OCI-LY1 (cell line): ENCODE results near the gene OSGIN1.

ENCODE experiments used
- H2AFZ ChIP-seq: fragments of 200-600 bp; sonication (generic), shearing (Covaris generic); 2 replicates; pipeline ENCODE4 v1.6.0; 2014; ENCODE audit warnings: antibody characterized with exemption, mild to moderate bottlenecking, low read length
- H3F3A ChIP-seq: fragments of 200-600 bp; sonication (generic), shearing (Covaris generic); 2 replicates; pipeline ENCODE4 v1.6.0; 2014; ENCODE audit warnings: mild to moderate bottlenecking, antibody characterized with exemption, low read length, moderate library complexity; ENCODE audit not compliant: insufficient read depth
- H3K27ac ChIP-seq: fragments of 200-600 bp; sonication (generic); 2 replicates; pipeline ENCODE4 v1.5.1; 2014; ENCODE audit warnings: low read length, mixed run types, mild to moderate bottlenecking, low read depth; ENCODE audit not compliant: poor library complexity, severe bottlenecking
- H3K27me3 ChIP-seq: fragments of 200-600 bp; sonication (generic); 2 replicates; pipeline ENCODE4 v1.6.0; 2014; ENCODE audit warnings: antibody characterized with exemption, mild to moderate bottlenecking, low read length, moderate library complexity; ENCODE audit not compliant: insufficient read depth
- H3K36me3 ChIP-seq: fragments of 200-600 bp; sonication (generic); 2 replicates; pipeline ENCODE4 v1.6.1; 2014; ENCODE audit warnings: mild to moderate bottlenecking, antibody characterized with exemption, low read length, moderate library complexity, mixed read lengths; ENCODE audit not compliant: insufficient read depth
- H3K4me1 ChIP-seq: fragments of 200-600 bp; sonication (generic); 2 replicates; pipeline ENCODE4 v1.5.1; 2014; ENCODE audit warnings: mild to moderate bottlenecking, low read length, moderate library complexity; ENCODE audit not compliant: insufficient read depth, severe bottlenecking
- H3K4me2 ChIP-seq: fragments of 200-600 bp; sonication (generic), shearing (Covaris generic); 2 replicates; pipeline ENCODE4 v1.6.1; 2014; ENCODE audit warnings: low read length
- H3K4me3 ChIP-seq: fragments of 200-600 bp; sonication (generic); 2 replicates; pipeline ENCODE4 v1.5.1; 2014; ENCODE audit warnings: low read length, low read depth, mild to moderate bottlenecking, mixed read lengths; ENCODE audit not compliant: poor library complexity, severe bottlenecking
- H3K79me2 ChIP-seq: fragments of 200-600 bp; shearing (Covaris generic); 2 replicates; pipeline ENCODE4 v1.6.1; 2016; ENCODE audit warnings: mixed run types, low read length, mixed read lengths; ENCODE audit not compliant: insufficient read depth
- H3K9ac ChIP-seq: fragments of 200-600 bp; sonication (generic), shearing (Covaris generic); 2 replicates; pipeline ENCODE4 v1.6.1; 2014; ENCODE audit warnings: mild to moderate bottlenecking, low read length, mixed read lengths
- H3K9me2 ChIP-seq: fragments of 200-600 bp; sonication (generic), shearing (Covaris generic); 2 replicates; pipeline ENCODE4 v1.6.1; 2014; ENCODE audit warnings: low read depth, mild to moderate bottlenecking, low read length, mixed read lengths
- H3K9me3 ChIP-seq: fragments of 200-600 bp; shearing (Covaris generic); 2 replicates; pipeline ENCODE4 v1.6.1; 2014; ENCODE audit warnings: low read length, mixed read lengths
- H4K20me1 ChIP-seq: fragments of 200-600 bp; sonication (generic), shearing (Covaris generic); 2 replicates; pipeline ENCODE4 v1.6.0; 2016; ENCODE audit warnings: mild to moderate bottlenecking, low read length; ENCODE audit not compliant: insufficient read depth
- CTCF ChIP-seq: fragments of 200-600 bp; sonication (generic), shearing (Covaris generic); IDR thresholded peaks from 2 replicates; pipeline ENCODE4 v1.5.1; 2017; ENCODE audit warnings: mild to moderate bottlenecking, antibody characterized with exemption, low read length, moderate library complexity, mixed read lengths
- EZH2 ChIP-seq: fragments of 200-600 bp; sonication (generic), shearing (Covaris generic); IDR thresholded peaks from 2 replicates; pipeline ENCODE4 v1.8.0; 2017; ENCODE audit warnings: borderline replicate concordance, mixed run types, mild to moderate bottlenecking, antibody characterized with exemption, low read length, moderate library complexity, mixed read lengths

Gene OSGIN1

GRCh38 chr16:83917152-83918120 is 35.6 kb upstream of the OSGIN1 start:
- no peaks in the 10 kb centered on the region for H4K20me1 ChIP-seq
- H3K36me3 ChIP-seq, result peaks cover 36% of the 10 kb centered on the region
- no peaks in the 10 kb centered on the region for H3K9me3 ChIP-seq
- H3K79me2 ChIP-seq, result no peaks in the 10 kb centered on the region
- no peak overlapping the region for H2AFZ ChIP-seq
- no peak overlapping the region for H3K4me2 ChIP-seq
- H3K9ac ChIP-seq, result no peak overlapping the region
- no peak overlapping the region for H3K27ac ChIP-seq
- H3K4me1 ChIP-seq, result no peaks in the 10 kb centered on the region
- H3K4me3 ChIP-seq, result no peak overlapping the region
- H3F3A ChIP-seq, result no peaks in the 10 kb centered on the region
- H3K27me3 ChIP-seq, result no peaks in the 10 kb centered on the region
- no peaks in the 10 kb centered on the region for H3K9me2 ChIP-seq
- no peak for TF ChIP-seq EZH2
- TF ChIP-seq CTCF, result no peak

DNA sequence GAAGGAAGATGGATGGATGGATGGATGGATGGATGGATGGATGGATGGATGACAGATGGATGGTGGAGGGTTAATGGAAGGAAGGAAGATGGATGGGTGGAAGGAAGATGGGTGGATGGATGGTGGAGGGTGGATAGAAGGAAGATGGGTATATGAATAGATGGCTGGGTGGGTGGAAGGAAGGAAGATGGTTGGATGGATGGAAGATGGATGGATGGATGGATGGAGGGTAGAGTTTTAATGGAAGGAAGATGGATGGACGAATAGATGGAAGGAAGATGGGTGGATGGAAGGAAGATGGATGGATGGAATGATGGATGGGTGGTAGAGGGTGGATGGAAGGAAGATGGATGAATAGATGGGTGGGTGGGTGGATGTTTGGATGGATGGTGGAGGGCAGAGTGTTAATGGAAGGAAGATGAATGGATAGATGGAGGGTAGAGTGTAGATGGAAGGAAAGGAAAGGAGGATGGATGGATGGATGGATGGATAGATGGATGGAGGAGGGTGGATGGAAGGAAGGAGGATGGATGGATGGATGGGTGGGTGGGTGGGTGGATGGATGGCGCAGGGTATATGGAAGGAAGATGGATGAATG is 32.0 kb upstream of the OSGIN1 start:
- H3K4me3 ChIP-seq, result no peak overlapping the region
- H3F3A ChIP-seq, result no peaks in the 10 kb centered on the region
- TF ChIP-seq EZH2 (no peak), CTCF (no peak)
- H4K20me1 ChIP-seq, result no peaks in the 10 kb centered on the region
- no peaks in the 10 kb centered on the region for H3K9me2 ChIP-seq
- H3K4me2 ChIP-seq, result no peak overlapping the region
- H2AFZ ChIP-seq, result no peak overlapping the region
- no peaks in the 10 kb centered on the region for H3K27me3 ChIP-seq
- H3K9ac ChIP-seq, result no peak overlapping the region
- no peaks in the 10 kb centered on the region for H3K4me1 ChIP-seq
- H3K27ac ChIP-seq, result no peak overlapping the region
- H3K36me3 ChIP-seq, result peaks cover 23% of the 10 kb centered on the region
- H3K9me3 ChIP-seq, result no peaks in the 10 kb centered on the region
- H3K79me2 ChIP-seq, result no peaks in the 10 kb centered on the region

DNA sequence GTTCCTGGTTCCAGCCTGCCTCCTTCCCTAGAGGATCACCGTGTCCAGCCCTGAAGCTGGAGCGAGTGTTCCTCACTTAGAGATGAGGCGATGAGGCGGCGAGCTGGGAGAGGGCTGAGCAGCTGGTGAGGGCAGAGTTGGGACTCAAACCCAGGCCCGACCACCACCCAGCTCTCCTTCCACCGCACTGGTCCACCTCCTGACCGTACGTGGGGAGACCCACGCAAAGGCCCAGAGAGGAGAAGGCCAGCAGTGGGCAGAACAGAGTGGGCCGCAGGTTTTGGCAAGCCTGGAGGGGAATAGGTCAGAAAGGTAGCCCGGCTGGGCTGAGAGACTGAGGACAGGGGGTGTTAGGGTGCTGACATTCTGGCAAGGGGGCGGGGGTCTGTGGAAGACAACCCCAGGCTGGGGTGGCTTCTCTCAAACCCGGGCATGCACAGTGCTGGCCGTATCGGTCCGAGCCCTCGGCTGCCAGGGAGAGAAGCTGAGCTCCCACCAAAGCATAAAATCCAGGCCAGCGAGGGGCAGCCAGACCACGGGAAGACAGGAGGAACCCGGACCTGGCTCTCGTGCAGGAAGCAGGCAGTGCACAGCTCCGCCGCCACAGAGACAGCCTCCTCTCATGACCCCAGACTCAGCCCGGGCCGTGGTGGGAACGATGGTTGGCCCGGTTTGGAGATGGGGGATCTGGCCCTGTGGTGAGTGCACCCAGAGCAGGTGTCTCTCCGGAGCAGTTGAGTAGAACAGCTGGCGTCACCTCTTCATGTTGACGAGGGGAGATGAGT is 29.3 kb upstream of the OSGIN1 start:
- Histone ChIP-seq H3K27ac (no peak overlapping the region), H2AFZ (no peak overlapping the region), H3K79me2 (no peaks in the 10 kb centered on the region), H3K9me2 (no peaks in the 10 kb centered on the region), H3K4me1 (no peaks in the 10 kb centered on the region), H3F3A (no peaks in the 10 kb centered on the region), H3K9ac (no peak overlapping the region), H4K20me1 (no peaks in the 10 kb centered on the region), H3K36me3 (0 out of 2 replicates have a peak, but pooled peaks cover 5% of the 10 kb centered on the region), H3K27me3 (no peaks in the 10 kb centered on the region), H3K4me2 (no peak overlapping the region), H3K9me3 (no peaks in the 10 kb centered on the region), H3K4me3 (no peak overlapping the region)
- TF ChIP-seq CTCF (no peak), EZH2 (no peak)
